A549 (cell line): ENCODE data around the gene CNDP1. TPM values are rescaled to one million over a fixed set of nuclear protein-coding genes. Genes with fewer than 3 reads are reported as not detected.

Experiments
- ATAC-seq, 2 experiments: fragments of 200-7000 bp in 1 of 2; fragments of >200 bp in 1 of 2; cut with Nextera tagmentation in 1 of 2; cut with Tn5 transposase in 1 of 2; 3 replicates each; pipeline versions ENCODE4 v1.8.0 to v1.9.1; 2018 to 2020; ENCODE audit warnings: mild to moderate bottlenecking in 1 of 2, moderate library complexity in 1 of 2
- CTCF ChIA-PET: fragments of 300-600 bp; sonication (Branson Sonifier 250); formaldehyde crosslinking; extraction: SDS; loops from one replicate; lab custom pipeline; 2021; ENCODE audit warnings: antibody characterized with exemption, inconsistent platforms; lab: Yijun Ruan, JAX
- POLR2A ChIA-PET: fragments of 350-600 bp; formaldehyde crosslinking; extraction: SDS; loops from one replicate; lab custom pipeline; 2021; ENCODE audit warnings: antibody characterized with exemption, inconsistent platforms; lab: Yijun Ruan, JAX
- DNase-seq, 2 experiments: peaks; one replicate each; pipeline versions ENCODE4 v3.0.0 to v3.0.0-alpha.2; 2011 to 2016; ENCODE audit warnings: low read depth in 1 of 2, low spot score in 1 of 2
- FAIRE-seq: peaks from 2 replicates; lab custom pipeline; 2011; peaks lifted over from hg19 to GRCh38; lab: Jason Lieb, UNC
- H3K27ac ChIP-seq, 2 experiments: fragments of >200 bp; sonication (Bioruptor Twin); formaldehyde crosslinking; 3 replicates each; pipeline ENCODE4 v1.5.1; 2016 to 2017
- H3K4me1 ChIP-seq: fragments of >200 bp; sonication (Bioruptor Twin); formaldehyde crosslinking; 3 replicates; pipeline ENCODE4 v1.6.1; 2016
- H3K4me2 ChIP-seq: fragments of >200 bp; sonication (Bioruptor Twin); formaldehyde crosslinking; 3 replicates; pipeline ENCODE4 v1.6.1; 2016
- H3K4me3 ChIP-seq: fragments of >200 bp; sonication (Bioruptor Twin); formaldehyde crosslinking; 3 replicates; pipeline ENCODE4 v1.5.1; 2016
- H3K9me3 ChIP-seq: fragments of >200 bp; sonication (Bioruptor Twin); formaldehyde crosslinking; 3 replicates; pipeline ENCODE4 v1.6.1; 2016
- CBX2 ChIP-seq: fragments of 200-600 bp; sonication (generic); IDR thresholded peaks from 2 replicates; pipeline ENCODE4 v1.6.1; 2016; ENCODE audit warnings: low read depth, mild to moderate bottlenecking, borderline replicate concordance
- CHD4 ChIP-seq: fragments of 200-600 bp; sonication (generic); IDR thresholded peaks from 2 replicates; pipeline ENCODE4 v1.6.1; 2016; ENCODE audit warnings: antibody characterized with exemption, mild to moderate bottlenecking, borderline replicate concordance
- EHMT2 ChIP-seq: fragments of 200-600 bp; sonication (generic); IDR thresholded peaks from 2 replicates; pipeline ENCODE4 v1.6.1; 2016; ENCODE audit warnings: antibody characterized with exemption, low read depth, mild to moderate bottlenecking, moderate library complexity
- EP300 ChIP-seq, 2 experiments: fragments of >200 bp; sonication (Bioruptor Twin); formaldehyde crosslinking; IDR thresholded peaks; 2 replicates in 1 of 2; 3 replicates in 1 of 2; pipeline ENCODE4 v1.6.1; 2016 to 2017
- ESRRA ChIP-seq: fragments of 150-350 bp; IDR thresholded peaks from 2 replicates; pipeline ENCODE4 v1.6.1; 2014; ENCODE audit warnings: mild to moderate bottlenecking, low read length, borderline replicate concordance
- FOSL2 ChIP-seq, 2 experiments: fragments of 450-650 bp in 1 of 2; fragments of >200 bp in 1 of 2; sonication (Bioruptor Twin) in 1 of 2; formaldehyde crosslinking; IDR thresholded peaks; 2 replicates each; pipeline versions ENCODE4 v1.5.0 to v1.6.1; 2016 to 2020; ENCODE audit warnings: mild to moderate bottlenecking in 1 of 2, moderate library complexity in 1 of 2
- GATA3 ChIP-seq: IDR thresholded peaks from 2 replicates; pipeline ENCODE4 v1.6.1; 2012; ENCODE audit warnings: borderline replicate concordance
- HDAC2 ChIP-seq: fragments of 200-600 bp; sonication (generic); IDR thresholded peaks from 2 replicates; pipeline ENCODE4 v1.6.1; 2016
- HMGXB4 ChIP-seq: fragments of 250-450 bp; sonication (Bioruptor Pico); IDR thresholded peaks from 2 replicates; pipeline ENCODE4 v1.5.0; 2021; ENCODE audit warnings: mild to moderate bottlenecking, moderate library complexity, borderline replicate concordance
- HOXA7 ChIP-seq: fragments of 250-450 bp; sonication (Bioruptor Pico); IDR thresholded peaks from 2 replicates; pipeline ENCODE4 v1.5.0; 2020; ENCODE audit warnings: mild to moderate bottlenecking, moderate library complexity
- HOXB5 ChIP-seq: fragments of 250-450 bp; sonication (Bioruptor Pico); IDR thresholded peaks from 2 replicates; pipeline ENCODE4 v1.5.0; 2020; ENCODE audit warnings: mild to moderate bottlenecking, moderate library complexity
- KDM5A ChIP-seq: fragments of 200-600 bp; sonication (generic); IDR thresholded peaks from 2 replicates; pipeline ENCODE4 v1.6.1; 2016; ENCODE audit warnings: antibody characterized with exemption, mild to moderate bottlenecking
- MAFK ChIP-seq: fragments of 450-650 bp; IDR thresholded peaks from 2 replicates; pipeline ENCODE4 v1.6.1; 2014; ENCODE audit not compliant: partially characterized antibody
- MAZ ChIP-seq: fragments of 150-350 bp; IDR thresholded peaks from 2 replicates; pipeline ENCODE4 v1.6.1; 2014; ENCODE audit warnings: antibody characterized with exemption, low read depth, low read length, borderline replicate concordance
- NR3C1 ChIP-seq: fragments of >200 bp; sonication (Bioruptor Twin); formaldehyde crosslinking; IDR thresholded peaks from 3 replicates; pipeline ENCODE4 v1.6.1; 2017
- PBX3 ChIP-seq: IDR thresholded peaks from 2 replicates; pipeline ENCODE4 v1.6.1; 2012
- PHF8 ChIP-seq: fragments of 200-600 bp; sonication (generic); IDR thresholded peaks from 2 replicates; pipeline ENCODE4 v1.6.1; 2016; ENCODE audit warnings: low read depth, mild to moderate bottlenecking, antibody characterized with exemption, moderate library complexity, borderline replicate concordance
- POLR2AphosphoS2 ChIP-seq: conservative IDR thresholded peaks from 2 replicates; pipeline ENCODE4 v1.6.1; 2012; ENCODE audit warnings: low read length, improper control_type of control experiment, inconsistent platforms
- REST ChIP-seq: fragments of 200-600 bp; sonication (generic); IDR thresholded peaks from 2 replicates; pipeline ENCODE4 v1.6.1; 2016; ENCODE audit warnings: antibody characterized with exemption, mild to moderate bottlenecking, moderate library complexity
- SMC3 ChIP-seq: fragments of >200 bp; sonication (Bioruptor Twin); formaldehyde crosslinking; IDR thresholded peaks from 3 replicates; pipeline ENCODE4 v1.6.1; 2018; ENCODE audit warnings: inconsistent platforms
- SREBF2 ChIP-seq: fragments of 450-650 bp; IDR thresholded peaks from 2 replicates; pipeline ENCODE4 v1.6.1; 2014; ENCODE audit warnings: mild to moderate bottlenecking, moderate library complexity
- USF2 ChIP-seq: fragments of 450-650 bp; IDR thresholded peaks from 2 replicates; pipeline ENCODE4 v1.6.1; 2014; ENCODE audit warnings: antibody characterized with exemption
- ZC3H11A ChIP-seq: fragments of 450-650 bp; IDR thresholded peaks from 2 replicates; pipeline ENCODE4 v1.6.1; 2014; ENCODE audit warnings: antibody characterized with exemption, mild to moderate bottlenecking
- ZFP36 ChIP-seq: fragments of 450-650 bp; IDR thresholded peaks from 2 replicates; pipeline ENCODE4 v1.6.1; 2014; ENCODE audit warnings: borderline replicate concordance; ENCODE audit not compliant: partially characterized antibody
- ZSCAN20 ChIP-seq: fragments of 250-450 bp; sonication (Bioruptor Pico); IDR thresholded peaks from 2 replicates; pipeline ENCODE4 v1.8.0; 2022; ENCODE audit warnings: mild to moderate bottlenecking, moderate library complexity
- WGBS: methylation state at CpG from one replicate; pipeline ENCODE4 v1.1.6; 2017; ENCODE audit errors: missing lambda C conversion rate; 5-methylcytosine and 5-hydroxymethylcytosine counted together
- polyA plus RNA-seq, 4 experiments: library from polyadenylated mRNA; depleted of rRNA in 3 of 4; stranded (reverse); fragments of >200 nt; fragmentation: RNase III in 1 of 4; extraction: RNeasy Plus Mini Kit Qiagen cat#74134 plus additional on column Dnase treatment in 1 of 4; gene quantifications; 2 replicates in 3 of 4; 3 replicates in 1 of 4; pipeline ENCODE4 v1.2.3, GENCODE V29; 2011 to 2017

Gene CNDP1
- polyA plus RNA-seq, 2 of the 4 experiments (the other 2 are of a cell fraction), result 0.16 TPM; not detected in 1

GRCh38 chr18:74497778-74498177 lies 36.5 kb upstream of the CNDP1 start:
- H3K27ac ChIP-seq, result no peak overlapping the region
- POLR2A ChIA-PET, result no interaction called here
- no peak for ATAC-seq
- WGBS, result 84% methylated on average over 3 of the region's 3 CpGs
- H3K4me2 ChIP-seq, result peak overlapping the region; percentile 88; the same call in 2 of the 3 replicates
- CTCF ChIA-PET, result no interaction called here
- FAIRE-seq, result no peak
- H3K4me1 ChIP-seq, result peaks cover 6% of the 10 kb centered on the region; the same call in 1 of the 3 replicates
- no peak overlapping the region for H3K4me3 ChIP-seq
- no peaks in the 10 kb centered on the region for H3K9me3 ChIP-seq
- DNase-seq, result no peak
- TF ChIP-seq HDAC2 (no peak), MAFK (no peak), CBX2 (no peak), EP300 (IDR thresholded peaks at IDR 0.05) (no peak), GATA3 (no peak), EHMT2 (no peak), ZC3H11A (no peak), FOSL2 (IDR thresholded peaks at IDR 0.05) (no peak), FOSL2 (CRISPR knock-in tag; IDR thresholded peaks at IDR 0.05) (no peak), MAZ (no peak), HOXA7 (no peak), KDM5A (no peak), HMGXB4 (no peak), ZSCAN20 (CRISPR knock-in tag) (no peak), SREBF2 (no peak)
- TF ChIP-seq, all 56 proteins: peak for 0

- FAIRE-seq, result no peak
- no peak overlapping the region for H3K4me3 ChIP-seq
- no peak overlapping the region for H3K4me2 ChIP-seq
- TF ChIP-seq PHF8, result no peak
- no peak for TF ChIP-seq REST
- TF ChIP-seq NR3C1, result no peak
- TF ChIP-seq ZFP36, result no peak
- TF ChIP-seq SMC3, result no peak
- no peak for TF ChIP-seq PBX3
- TF ChIP-seq CHD4, result no peak
- TF ChIP-seq HOXB5 (CRISPR knock-in tag), result no peak
- TF ChIP-seq ZSCAN20 (CRISPR knock-in tag), result no peak
- TF ChIP-seq USF2, result no peak
- TF ChIP-seq EHMT2, result no peak
- TF ChIP-seq KDM5A, result no peak
- no peak for TF ChIP-seq ESRRA
- TF ChIP-seq POLR2AphosphoS2, result no peak
- TF ChIP-seq HDAC2, result no peak
- no peak overlapping the region for H3K27ac ChIP-seq
- DNase-seq, result no peak
- ChIA-PET POLR2A (no interaction called here), CTCF (no interaction called here)
- ATAC-seq, result no peak
- peaks cover 6% of the 10 kb centered on the region; the same call in 1 of the 3 replicates for H3K4me1 ChIP-seq
- WGBS, result 91% methylated on average over 14 of the region's 14 CpGs
- H3K9me3 ChIP-seq, result no peaks in the 10 kb centered on the region
Observed at GRCh38 chr18:74498712-74499627, 35.3 kb upstream of the CNDP1 start.
